Measurements from ENCODE around the gene ZNF518A. TPM values are rescaled to one million over a fixed set of nuclear protein-coding genes. Genes with fewer than 3 reads are reported as not detected.
A peak's percentile ranks its signal among the peaks of the same experiment; 100 is the strongest.

The ZNF518A gene
- 26.8 and 34.8 TPM in 2 replicates for total RNA-seq (2021; fragmentation: NEBNext Ultra II Directional; extraction: Animal tissue kit (Norgen Biotek cat#: 25700))
- 4.0 and 6.6 TPM in 2 replicates for polyA plus RNA-seq (2011; rRNA removed)
- polyA plus RNA-seq (2011; cell fraction: cytosol; rRNA removed) = 9.1 TPM
- 10.1 TPM for polyA plus RNA-seq (2011; cell fraction: nucleus; rRNA removed)
- 6.3 to 14.5 TPM (median 9.1 TPM) in 4 replicates for polyA plus RNA-seq (2012, experiment 1 of 2)
- polyA plus RNA-seq (2012, experiment 2 of 2) = 0.52 TPM
- polyA plus RNA-seq (2013, experiment 1 of 2) = 15.2 TPM
- polyA plus RNA-seq (2013, experiment 2 of 2) = 15.3 TPM
- 25.4 and 42.1 TPM in 2 replicates for polyA minus RNA-seq (2011; rRNA and poly(A)+ RNA removed)
- 17.8 TPM for polyA minus RNA-seq (2011; cell fraction: cytosol; rRNA and poly(A)+ RNA removed)
- 69.1 TPM for polyA minus RNA-seq (2011; cell fraction: nucleus; rRNA and poly(A)+ RNA removed)
- long read RNA-seq, experiment 1, full-length matches to known transcripts = 1 of 14 reads
- long read RNA-seq, experiment 1, partial matches to known transcripts = 0 of 14 reads
- long read RNA-seq, experiment 1, other reads (novel, unspliced or antisense) = 13 of 14 reads
- long read RNA-seq, experiment 2, partial matches to known transcripts = 0 of 4 reads
- long read RNA-seq, experiment 2, other reads (novel, unspliced or antisense) = 4 of 4 reads

- Histone ChIP-seq H3K79me2 (ENCODE audit: control insufficient read depth in 1 of 2, insufficient read depth in 2 of 2, low read length in 2 of 2) (peaks cover 0 to 27% of the 10 kb centered on the region in 2 experiments; a peak in 2 of 4 replicates), H3K4me1 (replicated peaks in 1 of 4; ENCODE audit: control insufficient read depth in 3 of 4, insufficient read depth in 4 of 4, low read length in 3 of 4) (peaks cover 0 to 5% (median 3%) of the 10 kb centered on the region in 4 experiments; a peak in 3 of 7 replicates), H2BK5ac (ENCODE audit: low read depth, low read length) (peak within 1 kb of the TSS; percentile 99), H3K9ac (replicated peaks in 1 of 4; ENCODE audit: extremely low read depth in 1 of 4, low read depth in 3 of 4, low read length in 3 of 4) (peak within 1 kb of the TSS; percentile 81 to 98 (median 95)), H2AFZ (ENCODE audit: low read length) (peak within 1 kb of the TSS; percentile 95), H3K27me3 (replicated peaks in 1 of 4; ENCODE audit: control insufficient read depth in 3 of 4, extremely low read depth in 1 of 4, insufficient read depth in 3 of 4, low read length in 3 of 4) (no peaks in the 10 kb centered on the region), H2BK20ac (ENCODE audit: low read length) (no peak within 1 kb of the TSS; the same call in 1 of the 2 replicates), H2BK12ac (ENCODE audit: low read depth, low read length) (peak within 1 kb of the TSS; percentile 86), H4K8ac (ENCODE audit: extremely low read depth, insufficient read depth, low read length) (peak within 1 kb of the TSS; percentile 100), H3K27ac (ENCODE audit: low read depth, low read length) (peak within 1 kb of the TSS; percentile 99), H4K91ac (replicated peaks; ENCODE audit: insufficient read length, low read length) (peak within 1 kb of the TSS; percentile 97), H2BK120ac (replicated peaks; ENCODE audit: low read depth, low read length) (peak within 1 kb of the TSS; percentile 98), H2BK15ac (ENCODE audit: low read length) (0 out of 2 replicates have a peak within 1 kb of the TSS, but pooled peaks have one; percentile 95), H2AK5ac (ENCODE audit: low read depth, low read length) (no peak within 1 kb of the TSS), H3K79me1 (ENCODE audit: low read depth, low read length) (no peaks in the 10 kb centered on the region), H3K14ac (ENCODE audit: insufficient read length) (no peak within 1 kb of the TSS), H3K4ac (replicated peaks; ENCODE audit: insufficient read length, low read depth, low read length) (peak within 1 kb of the TSS; percentile 94), H3K23ac (ENCODE audit: insufficient read length) (no peak within 1 kb of the TSS), H3K9me3 (ENCODE audit: insufficient read depth in 2 of 2, low read depth in 1 of 2, low read length in 1 of 2) (no peaks in the 10 kb centered on the region), H3K36me3 (ENCODE audit: control insufficient read depth in 2 of 4, insufficient read depth in 4 of 4, low read length in 3 of 4) (peaks cover 0 to 19% (median 9%) of the 10 kb centered on the region in 4 experiments; a peak in 4 of 8 replicates), H4K5ac (ENCODE audit: insufficient read length, low read depth, low read length) (peak within 1 kb of the TSS; percentile 99), H3K4me2 (ENCODE audit: insufficient read depth in 1 of 2, low read depth in 2 of 2, low read length in 2 of 2) (peak within 1 kb of the TSS; percentile 73 to 89), H3K23me2 (ENCODE audit: low read depth, low read length) (peaks cover 4% of the 10 kb centered on the region), H4K20me1 (replicated peaks in 1 of 2; ENCODE audit: control insufficient read depth in 1 of 2, insufficient read depth in 2 of 2, low read length in 2 of 2) (no peaks in the 10 kb centered on the region), H3K56ac (replicated peaks; ENCODE audit: insufficient read length, low read depth, low read length) (peak within 1 kb of the TSS; percentile 99), H3K4me3 (ENCODE audit: extremely low read depth in 1 of 4, insufficient read depth in 2 of 4, low read depth in 3 of 4, low read length in 4 of 4) (peak within 1 kb of the TSS; percentile 74 to 78 (median 76)), H3K18ac (ENCODE audit: extremely low read depth, low read length) (peak within 1 kb of the TSS; percentile 100)
- 7% methylated on average over 48 of the region's 48 CpGs; no CpG with 5 or more reads in 1 of the 2 experiments for WGBS, 2 experiments (ENCODE audit: extremely low coverage in 1 of 2, insufficient coverage in 1 of 2, insufficient read length in 1 of 2, insufficient replicate concordance in 2 of 2, low coverage in 1 of 2, low lambda C conversion rate in 2 of 2, missing lambda C conversion rate in 1 of 2)
- CTCF ChIA-PET (ENCODE audit: partially characterized antibody) = interaction anchor here (0.8 to 1.7 kb wide), 4 partner anchors 35 to 115 kb away, joined by 3 to 6 read pairs (median 3); no protein-coding TSS in a partner anchor
- DNase-seq (ENCODE audit: low read depth in 1 of 2, low spot score in 2 of 2) (peak; percentile 92), FAIRE-seq (peak; percentile 57)
- POLR2A ChIA-PET (ENCODE audit: partially characterized antibody) = interaction anchor here (0.7 to 2.4 kb wide), 49 partner anchors 8 to 611 kb away, joined by 3 to 46 read pairs (median 5); partner anchors contain the start of genes BLNK, CCNJ and TCTN3
- peak; percentile 97 for TF ChIP-seq POLR2A (IDR thresholded peaks at IDR 0.05; ENCODE audit: control extremely low read depth in 1 of 2, low read depth in 2 of 2, low read length in 2 of 2)
- peak; percentile 93 for TF ChIP-seq TBP (IDR thresholded peaks at IDR 0.05; ENCODE audit: low read depth, low read length)
- peak; percentile 98 for TF ChIP-seq POLR2AphosphoS5 (IDR thresholded peaks at IDR 0.05; ENCODE audit: low read depth, low read length)
- TF ChIP-seq RBBP5 (IDR thresholded peaks at IDR 0.05; ENCODE audit: borderline replicate concordance, low read depth, low read length) = no peak; the same call in none of the 2 replicates
- peak; percentile 94 for TF ChIP-seq KDM4A (IDR thresholded peaks at IDR 0.05; ENCODE audit: low read depth, low read length, severe bottlenecking)
- peak; percentile 93; the same call in 1 of the 2 replicates for TF ChIP-seq PHF8 (conservative IDR thresholded peaks at IDR 0.05; ENCODE audit: low read depth, low read length)
- TF ChIP-seq ATF3 (IDR thresholded peaks at IDR 0.05; ENCODE audit: insufficient read depth, low read depth, low read length) = no peak
These were observed at the start of gene ZNF518A for GRCh38 chr10:96129387-96130325. ZNF518A (plus strand) TSS chr10:96130297; CDS start chr10:96156323, 26,026 bp downstream.

Measured in H1 (cell line).